Measurements from ENCODE around the gene CLEC16A. TPM values are rescaled to one million over a fixed set of nuclear protein-coding genes. Genes with fewer than 3 reads are reported as not detected.

Gene CLEC16A
- total RNA-seq, 1 donor from 2014 or later = 7.8 TPM

DNA sequence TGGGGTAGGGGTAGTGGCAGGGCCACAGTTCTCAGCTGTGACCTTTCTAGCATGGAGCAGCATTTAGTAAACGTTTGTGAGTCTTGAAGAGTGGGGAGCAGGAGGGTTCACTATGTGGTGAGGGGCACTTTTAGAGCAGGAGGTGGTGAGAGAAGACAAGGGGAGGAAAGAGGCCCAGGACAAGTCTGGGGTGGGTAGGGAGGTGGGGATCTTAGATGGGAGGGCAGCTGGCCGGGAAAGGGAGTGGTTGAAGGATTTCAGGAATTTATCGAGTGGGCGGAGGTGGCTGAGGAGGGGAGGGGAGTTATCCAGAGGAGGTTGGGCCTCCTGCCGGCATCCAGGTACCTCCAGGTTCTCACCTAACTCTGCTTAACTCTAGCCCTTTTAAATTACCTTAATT is 1.9 kb downstream of the CLEC16A start:
- Mint-ChIP-seq H3K9me3 (no peaks in the 10 kb centered on the region), H3K27ac (no peak overlapping the region), H3K4me3 (peak overlapping the region; percentile 88), H3K27me3 (ENCODE audit: insufficient read depth, low read depth) (no peaks in the 10 kb centered on the region), H3K4me1 (peaks cover 42% of the 10 kb centered on the region), H3K36me3 (no peaks in the 10 kb centered on the region)
- H3K4me2 ChIP-seq = no peak overlapping the region
- H3K4me3 ChIP-seq = no peak overlapping the region
- H2AFZ ChIP-seq (replicated peaks) = no peak overlapping the region
- H3K36me3 ChIP-seq = no peaks in the 10 kb centered on the region
- peaks cover 14% of the 10 kb centered on the region for H3K79me2 ChIP-seq (ENCODE audit: low read depth)
- peaks cover 35% of the 10 kb centered on the region for H3K4me1 ChIP-seq
- no peaks in the 10 kb centered on the region for H3K9me3 ChIP-seq (ENCODE audit: low read depth)
- peak; percentile 42 for DNase-seq (ENCODE audit: low spot score)
- H4K20me1 ChIP-seq (ENCODE audit: low read depth) = peaks cover 17% of the 10 kb centered on the region
- no peak overlapping the region for H3K9ac ChIP-seq
- peaks cover 12% of the 10 kb centered on the region for H3K27me3 ChIP-seq
- H3F3A ChIP-seq (ENCODE audit: low read depth) = peaks cover 27% of the 10 kb centered on the region
- TF ChIP-seq CTCF (IDR thresholded peaks at IDR 0.05) (no peak), EZH2phosphoT487 (IDR thresholded peaks at IDR 0.05) (no peak), EZH2 (IDR thresholded peaks at IDR 0.05) (no peak)
- no peak overlapping the region for H3K27ac ChIP-seq

DNA sequence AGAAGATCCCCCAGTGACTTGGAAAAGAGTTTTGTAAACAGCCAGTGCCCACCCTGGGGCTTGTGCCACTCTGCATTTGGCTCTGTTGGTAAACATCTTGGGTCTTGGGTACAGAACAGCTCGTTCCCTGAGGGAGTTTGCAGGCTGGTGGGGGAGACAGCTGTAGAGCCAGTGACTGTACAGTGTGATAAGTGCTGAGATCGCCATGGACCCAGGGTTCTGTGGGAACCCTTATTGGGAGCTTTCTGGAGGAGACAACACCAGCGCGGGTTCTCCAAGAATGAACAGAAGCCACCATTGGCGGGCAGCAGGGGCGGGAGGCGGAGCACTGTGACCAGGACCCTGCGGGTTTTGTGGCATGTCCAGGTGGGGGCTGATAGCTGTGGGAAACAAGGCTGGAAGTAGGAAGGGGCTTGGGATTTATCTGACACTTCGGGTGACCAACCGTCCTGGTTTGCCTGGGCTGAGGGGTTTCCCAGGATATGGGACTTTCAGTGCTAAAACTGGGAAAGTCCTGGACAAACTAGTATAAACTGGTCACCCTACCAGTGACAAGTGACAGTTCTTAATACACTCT is 2.9 kb downstream of the CLEC16A start:
- H3K27ac ChIP-seq = no peak overlapping the region
- no peak overlapping the region for H3K4me2 ChIP-seq
- H3F3A ChIP-seq (ENCODE audit: low read depth) = peaks cover 31% of the 10 kb centered on the region
- H3K36me3 Mint-ChIP-seq = no peaks in the 10 kb centered on the region
- H4K20me1 ChIP-seq (ENCODE audit: low read depth) = peaks cover 13% of the 10 kb centered on the region
- peaks cover 42% of the 10 kb centered on the region for H3K4me1 Mint-ChIP-seq
- no peak overlapping the region for H3K4me3 Mint-ChIP-seq
- peaks cover 6% of the 10 kb centered on the region for H3K27me3 ChIP-seq
- H3K79me2 ChIP-seq (ENCODE audit: low read depth) = peaks cover 12% of the 10 kb centered on the region
- H3K9me3 Mint-ChIP-seq = no peaks in the 10 kb centered on the region
- H3K27ac Mint-ChIP-seq = no peak overlapping the region
- TF ChIP-seq EZH2phosphoT487 (IDR thresholded peaks at IDR 0.05) = no peak
- no peak for TF ChIP-seq EZH2 (IDR thresholded peaks at IDR 0.05)
- no peak for TF ChIP-seq CTCF (IDR thresholded peaks at IDR 0.05)
- H3K9me3 ChIP-seq (ENCODE audit: low read depth) = no peaks in the 10 kb centered on the region
- no peak for DNase-seq (ENCODE audit: low spot score)
- H3K27me3 Mint-ChIP-seq (ENCODE audit: insufficient read depth, low read depth) = no peaks in the 10 kb centered on the region
- H2AFZ ChIP-seq (replicated peaks) = no peak overlapping the region
- H3K4me3 ChIP-seq = no peak overlapping the region
- peaks cover 39% of the 10 kb centered on the region for H3K4me1 ChIP-seq
- no peaks in the 10 kb centered on the region for H3K36me3 ChIP-seq
- no peak overlapping the region for H3K9ac ChIP-seq

DNA sequence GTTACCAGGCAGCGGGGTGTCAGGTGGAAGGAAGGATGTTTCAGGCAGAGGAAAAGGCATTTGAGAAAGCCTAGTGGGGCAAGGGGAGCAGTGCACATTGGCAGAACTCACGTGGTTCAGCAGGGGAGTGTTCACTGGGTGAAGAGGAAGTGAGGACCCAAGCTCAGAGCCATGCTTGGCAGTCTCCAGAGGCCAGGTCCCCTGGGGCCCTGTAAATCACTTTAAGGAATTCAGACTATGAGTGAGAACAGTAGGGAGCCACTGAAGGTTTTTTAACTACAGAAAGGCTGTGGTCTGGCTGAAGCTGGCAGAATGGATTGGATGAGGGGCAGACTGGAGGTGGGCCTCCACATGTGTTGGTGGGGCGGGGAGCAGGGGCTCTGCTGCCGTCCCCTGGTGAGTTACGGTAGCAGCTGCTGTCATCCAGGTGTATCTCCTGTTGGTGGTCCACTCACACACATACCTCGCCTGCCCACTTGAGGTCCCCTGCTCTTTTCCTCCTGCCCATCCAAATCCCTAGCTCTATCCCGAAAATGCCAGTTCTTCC is 5.1 kb downstream of the CLEC16A start:
- Mint-ChIP-seq H3K36me3 (no peaks in the 10 kb centered on the region), H3K9me3 (no peaks in the 10 kb centered on the region), H3K4me3 (no peak overlapping the region), H3K4me1 (peaks cover 33% of the 10 kb centered on the region), H3K27ac (no peak overlapping the region), H3K27me3 (ENCODE audit: insufficient read depth, low read depth) (peaks cover 2% of the 10 kb centered on the region)
- DNase-seq (ENCODE audit: low spot score) = peak; percentile 43
- H4K20me1 ChIP-seq (ENCODE audit: low read depth) = peaks cover 13% of the 10 kb centered on the region
- H3K36me3 ChIP-seq = no peaks in the 10 kb centered on the region
- peaks cover 39% of the 10 kb centered on the region for H3K4me1 ChIP-seq
- H3K9me3 ChIP-seq (ENCODE audit: low read depth) = no peaks in the 10 kb centered on the region
- peaks cover 12% of the 10 kb centered on the region for H3K79me2 ChIP-seq (ENCODE audit: low read depth)
- no peaks in the 10 kb centered on the region for H3K27me3 ChIP-seq
- no peak overlapping the region for H3K27ac ChIP-seq
- H3K4me2 ChIP-seq = peak overlapping the region; percentile 21
- no peak overlapping the region for H2AFZ ChIP-seq (replicated peaks)
- no peak overlapping the region for H3K4me3 ChIP-seq
- peaks cover 21% of the 10 kb centered on the region for H3F3A ChIP-seq (ENCODE audit: low read depth)
- TF ChIP-seq EZH2 (IDR thresholded peaks at IDR 0.05) (no peak), EZH2phosphoT487 (IDR thresholded peaks at IDR 0.05) (no peak), CTCF (IDR thresholded peaks at IDR 0.05) (peak; percentile 4)
- H3K9ac ChIP-seq = no peak overlapping the region
